Spleen (tissue), 7 donors: ENCODE results near the gene SRA1.

Source experiments
- CTCF ChIP-seq, 11 experiments: fragments of 200-600 bp in 7 of 11; fragments of 450-650 bp in 4 of 11; sonication (generic) in 4 of 11; IDR thresholded peaks in 8 of 11; conservative IDR thresholded peaks in 3 of 11; 1 replicate in 7 of 11; 2 replicates in 4 of 11; pipeline versions ENCODE4 v1.4.0 to v1.8.0; 2016 to 2021; ENCODE audit warnings: antibody characterized with exemption in 11 of 11, inconsistent platforms in 4 of 11, mild to moderate bottlenecking in 1 of 11
- POLR2A ChIP-seq, 3 donors: fragments of 450-650 bp; IDR thresholded peaks; one replicate each; pipeline ENCODE4 v1.5.1; 2017; ENCODE audit warnings: antibody characterized with exemption in 3 of 3, mild to moderate bottlenecking in 1 of 3
- POLR2AphosphoS5 ChIP-seq, 3 donors: sonication (generic); formaldehyde crosslinking; IDR thresholded peaks; one replicate each; pipeline ENCODE4 v1.5.1; 2017; ENCODE audit warnings: antibody characterized with exemption in 3 of 3
- donor health status: DM: no; HTN: no; CAD: no; lungs with moderate emphysema.
- donor health status: DM: no; HTN: no; CAD: no.
- donor health status: DM: no; HTN: no; CAD: no.

- TF ChIP-seq CTCF (IDR thresholded peaks at IDR 0.05 in 8 of 11, conservative IDR thresholded peaks at IDR 0.05 in 3 of 11) = no peak
- no peak for TF ChIP-seq POLR2AphosphoS5 (IDR thresholded peaks at IDR 0.05)
- TF ChIP-seq POLR2A (IDR thresholded peaks at IDR 0.05) = no peak
Measured at GRCh38 chr5:140566665-140567064, 9.4 kb upstream of the SRA1 start.
